Stimulated activated CD8-positive, alpha-beta memory T cell treated with anti-CD3 and anti-CD28 coated beads, Interleukin-15, amount 100 ng/mL, for 1 hour (primary cell): ENCODE measurements around the gene FRYL.
"Not testable (repeated sequence)": the region's sequence is repeated elsewhere in the genome, so short reads cannot be mapped to it uniquely, and the experiment has no call there.

Experiments used
- DNase-seq: peaks from one replicate; pipeline ENCODE4 v3.0.0-alpha.2; 2020; ENCODE audit warnings: low read depth

The FRYL gene

GRCh38 chr4:48745223-48745622 is 34.9 kb downstream of the FRYL start:
- DNase-seq = not testable (repeated sequence)

GRCh38 chr4:48742412-48742811 is 37.7 kb downstream of the FRYL start:
- no peak for DNase-seq

- no peak for DNase-seq
Observed at GRCh38 chr4:48739560-48740019, 40.5 kb downstream of the FRYL start.

GRCh38 chr4:48738856-48739255 is 41.2 kb downstream of the FRYL start:
- DNase-seq = no peak

GRCh38 chr4:48728906-48729496 is 51.1 kb downstream of the FRYL start:
- DNase-seq = not testable (repeated sequence)

GRCh38 chr4:48727666-48728459 is 52.2 kb downstream of the FRYL start:
- no peak for DNase-seq

GRCh38 chr4:48725414-48725813 is 54.7 kb downstream of the FRYL start:
- no peak for DNase-seq

- no peak for DNase-seq
Observed at GRCh38 chr4:48722509-48723446, 57.3 kb downstream of the FRYL start.

- no peak for DNase-seq
Observed at GRCh38 chr4:48720459-48720858, 59.6 kb downstream of the FRYL start.

GRCh38 chr4:48718818-48719465 is 61.1 kb downstream of the FRYL start:
- no peak for DNase-seq

GRCh38 chr4:48716285-48716684 is 63.8 kb downstream of the FRYL start:
- not testable (repeated sequence) for DNase-seq

GRCh38 chr4:48710446-48711209 is 69.5 kb downstream of the FRYL start:
- no peak for DNase-seq

- no peak for DNase-seq
Observed at GRCh38 chr4:48709901-48710300, 70.2 kb downstream of the FRYL start.

GRCh38 chr4:48708610-48709009 is 71.5 kb downstream of the FRYL start:
- DNase-seq = no peak

- DNase-seq = no peak
Observed at GRCh38 chr4:48706736-48707135, 73.3 kb downstream of the FRYL start.

- DNase-seq = no peak
Observed at GRCh38 chr4:48705609-48706008, 74.5 kb downstream of the FRYL start.

- DNase-seq = no peak
Observed at GRCh38 chr4:48704091-48704802, 75.8 kb downstream of the FRYL start.

- no peak for DNase-seq
Observed at GRCh38 chr4:48699475-48699874, 80.6 kb downstream of the FRYL start.

- DNase-seq = no peak
Observed at GRCh38 chr4:48698029-48698971, 81.8 kb downstream of the FRYL start.
